Stimulated activated memory B cell treated with anti-CD40 and anti-IgM and Interleukin-4, amounts not matched to agents 10 μg/mL and 1 μg/mL and 100 μg/mL, for 72 hours (primary cell): ENCODE results near the gene PVRIG.
"Not testable (repeated sequence)": the region's sequence is repeated elsewhere in the genome, so short reads cannot be mapped to it uniquely, and the experiment has no call there.

Experiments
- ATAC-seq: fragments of 150-1000 bp; cut with Tn5 transposase; 2 replicates; pipeline ENCODE4 v1.10.0; 2021
- H3K27ac Mint-ChIP-seq: one replicate; pipeline ENCODE4 v1.8.0; 2022; ENCODE audit warnings: mild to moderate bottlenecking, mixed read lengths
- H3K27me3 Mint-ChIP-seq: one replicate; pipeline ENCODE4 v1.8.0; 2022; ENCODE audit warnings: mixed read lengths
- H3K36me3 Mint-ChIP-seq: one replicate; pipeline ENCODE4 v1.8.0; 2022; ENCODE audit warnings: mixed read lengths
- H3K4me1 Mint-ChIP-seq: one replicate; pipeline ENCODE4 v1.8.0; 2022; ENCODE audit warnings: mixed read lengths
- H3K4me3 Mint-ChIP-seq: one replicate; pipeline ENCODE4 v1.8.0; 2022; ENCODE audit warnings: mild to moderate bottlenecking, moderate library complexity, mixed read lengths
- H3K9me3 Mint-ChIP-seq: one replicate; pipeline ENCODE4 v1.8.0; 2022; ENCODE audit warnings: mixed read lengths

The PVRIG gene

GRCh38 chr7:100246121-100246864 lies 26.5 kb downstream of the PVRIG start:
- H3K4me3 Mint-ChIP-seq, H3K27me3 Mint-ChIP-seq, H3K9me3 Mint-ChIP-seq, H3K27ac Mint-ChIP-seq, H3K36me3 Mint-ChIP-seq, ATAC-seq: not testable (repeated sequence)
- H3K4me1 Mint-ChIP-seq, result peaks cover 29% of the 10 kb centered on the region

- H3K9me3 Mint-ChIP-seq, H3K4me3 Mint-ChIP-seq, ATAC-seq, H3K27ac Mint-ChIP-seq, H3K36me3 Mint-ChIP-seq, H3K27me3 Mint-ChIP-seq: not testable (repeated sequence)
- peaks cover 29% of the 10 kb centered on the region for H3K4me1 Mint-ChIP-seq
Observed at GRCh38 chr7:100246865-100247137, 27.1 kb downstream of the PVRIG start.

- Mint-ChIP-seq H3K27me3 (no peaks in the 10 kb centered on the region), H3K4me3 (no peak overlapping the region), H3K9me3 (no peaks in the 10 kb centered on the region), H3K36me3 (no peaks in the 10 kb centered on the region), H3K4me1 (peaks cover 29% of the 10 kb centered on the region), H3K27ac (no peak overlapping the region)
- ATAC-seq, result no peak
Observed at GRCh38 chr7:100247152-100247757, 27.5 kb downstream of the PVRIG start.

GRCh38 chr7:100248483-100248882 lies 28.7 kb downstream of the PVRIG start:
- Mint-ChIP-seq H3K4me1 (peaks cover 17% of the 10 kb centered on the region), H3K9me3 (no peaks in the 10 kb centered on the region), H3K4me3 (no peak overlapping the region), H3K36me3 (no peaks in the 10 kb centered on the region), H3K27ac (no peak overlapping the region), H3K27me3 (no peaks in the 10 kb centered on the region)
- no peak for ATAC-seq

GRCh38 chr7:100257017-100257416 lies 37.3 kb downstream of the PVRIG start:
- Mint-ChIP-seq H3K9me3 (no peaks in the 10 kb centered on the region), H3K4me1 (no peaks in the 10 kb centered on the region), H3K27ac (no peak overlapping the region), H3K4me3 (no peak overlapping the region), H3K27me3 (no peaks in the 10 kb centered on the region), H3K36me3 (peaks cover under 1% of the 10 kb centered on the region)
- ATAC-seq, result no peak

- not testable (repeated sequence) for H3K27ac Mint-ChIP-seq, H3K9me3 Mint-ChIP-seq, H3K36me3 Mint-ChIP-seq, H3K4me3 Mint-ChIP-seq, H3K27me3 Mint-ChIP-seq, H3K4me1 Mint-ChIP-seq, ATAC-seq
Observed at GRCh38 chr7:100259984-100260383, 40.2 kb downstream of the PVRIG start.

- not testable (repeated sequence) for H3K9me3 Mint-ChIP-seq, H3K36me3 Mint-ChIP-seq, H3K27ac Mint-ChIP-seq, H3K27me3 Mint-ChIP-seq, ATAC-seq, H3K4me3 Mint-ChIP-seq
- H3K4me1 Mint-ChIP-seq, result peaks cover 17% of the 10 kb centered on the region
Observed at GRCh38 chr7:100262896-100263295, 43.1 kb downstream of the PVRIG start.

- not testable (repeated sequence) for H3K36me3 Mint-ChIP-seq, H3K27ac Mint-ChIP-seq, H3K9me3 Mint-ChIP-seq, ATAC-seq, H3K4me3 Mint-ChIP-seq, H3K27me3 Mint-ChIP-seq
- peaks cover 17% of the 10 kb centered on the region for H3K4me1 Mint-ChIP-seq
Observed at GRCh38 chr7:100264223-100264622, 44.5 kb downstream of the PVRIG start.

- not testable (repeated sequence) for H3K27ac Mint-ChIP-seq, H3K9me3 Mint-ChIP-seq, H3K36me3 Mint-ChIP-seq, H3K4me3 Mint-ChIP-seq, H3K27me3 Mint-ChIP-seq, ATAC-seq
- H3K4me1 Mint-ChIP-seq, result peaks cover 19% of the 10 kb centered on the region
Observed at GRCh38 chr7:100264669-100265165, 45.0 kb downstream of the PVRIG start.

- not testable (repeated sequence) for H3K9me3 Mint-ChIP-seq, H3K27ac Mint-ChIP-seq
Observed at GRCh38 chr7:100265851-100266250, 46.1 kb downstream of the PVRIG start.

GRCh38 chr7:100266576-100267354 lies 47.0 kb downstream of the PVRIG start:
- Mint-ChIP-seq H3K36me3 (peaks cover 6% of the 10 kb centered on the region), H3K27ac (no peak overlapping the region), H3K4me3 (no peak overlapping the region), H3K9me3 (no peaks in the 10 kb centered on the region), H3K4me1 (peaks cover 32% of the 10 kb centered on the region), H3K27me3 (no peaks in the 10 kb centered on the region)
- no peak for ATAC-seq

More at GRCh38 chr7:100265851-100266250, 46.1 kb downstream of the PVRIG start:
- H3K4me3 Mint-ChIP-seq, H3K36me3 Mint-ChIP-seq, ATAC-seq, H3K27me3 Mint-ChIP-seq: not testable (repeated sequence)
- peaks cover 27% of the 10 kb centered on the region for H3K4me1 Mint-ChIP-seq

GRCh38 chr7:100267648-100268047 lies 47.9 kb downstream of the PVRIG start:
- Mint-ChIP-seq H3K27ac (no peak overlapping the region), H3K9me3 (no peaks in the 10 kb centered on the region), H3K36me3 (no peaks in the 10 kb centered on the region), H3K27me3 (no peaks in the 10 kb centered on the region), H3K4me1 (peaks cover 38% of the 10 kb centered on the region), H3K4me3 (no peak overlapping the region)
- no peak for ATAC-seq

- H3K9me3 Mint-ChIP-seq, H3K27ac Mint-ChIP-seq, H3K36me3 Mint-ChIP-seq, ATAC-seq, H3K4me3 Mint-ChIP-seq, H3K27me3 Mint-ChIP-seq: not testable (repeated sequence)
- H3K4me1 Mint-ChIP-seq, result peaks cover 40% of the 10 kb centered on the region
Observed at GRCh38 chr7:100268882-100269281, 49.1 kb downstream of the PVRIG start.

GRCh38 chr7:100269306-100270045 lies 49.7 kb downstream of the PVRIG start:
- ATAC-seq, H3K27me3 Mint-ChIP-seq, H3K36me3 Mint-ChIP-seq, H3K27ac Mint-ChIP-seq, H3K9me3 Mint-ChIP-seq, H3K4me3 Mint-ChIP-seq: not testable (repeated sequence)
- H3K4me1 Mint-ChIP-seq, result peaks cover 40% of the 10 kb centered on the region
